Measurements from ENCODE around the gene ADARB2.

- TF ChIP-seq EGR1 (IDR thresholded peaks at IDR 0.05), result no peak
- no peak for TF ChIP-seq TAF1 (IDR thresholded peaks at IDR 0.05; ENCODE audit: low read depth)
- TF ChIP-seq CREB1 (IDR thresholded peaks at IDR 0.05; ENCODE audit: low read depth), result no peak
These were observed 224.1 kb downstream of the ADARB2 start for GRCh38 chr10:1513221-1513620.

All from Ishikawa (cell line).